Measurements from ENCODE around the gene SEMA4A. TPM values are rescaled to one million over a fixed set of nuclear protein-coding genes. Genes with fewer than 3 reads are reported as not detected.

The SEMA4A gene
- total RNA-seq, 1 donor from 2014 or later: 1.6 TPM

GRCh38 chr1:156121457-156121856, 31.9 kb upstream of the SEMA4A start:
- Mint-ChIP-seq H3K36me3 (ENCODE audit: low read depth) (peaks cover 6% of the 10 kb centered on the region), H3K4me1 (ENCODE audit: low read depth) (peaks cover 92% of the 10 kb centered on the region), H3K27me3 (ENCODE audit: low read depth) (no peaks in the 10 kb centered on the region), H3K9me3 (ENCODE audit: low read depth) (no peaks in the 10 kb centered on the region), H3K27ac (ENCODE audit: unreplicated experiment) (peak overlapping the region; percentile 96), H3K4me3 (ENCODE audit: unreplicated experiment) (peak overlapping the region; percentile 98)
- TF ChIP-seq CTCF (IDR thresholded peaks at IDR 0.05): no peak
- no peak for DNase-seq (ENCODE audit: low spot score)

GRCh38 chr1:156122086-156122485, 31.3 kb upstream of the SEMA4A start:
- H3K27ac Mint-ChIP-seq (ENCODE audit: unreplicated experiment): peak overlapping the region; percentile 98
- peaks cover 6% of the 10 kb centered on the region for H3K36me3 Mint-ChIP-seq (ENCODE audit: low read depth)
- no peaks in the 10 kb centered on the region for H3K27me3 Mint-ChIP-seq (ENCODE audit: low read depth)

GRCh38 chr1:156122519-156123355, 30.6 kb upstream of the SEMA4A start:
- peaks cover 98% of the 10 kb centered on the region for H3K4me1 Mint-ChIP-seq (ENCODE audit: low read depth)
- peak overlapping the region; percentile 98 for H3K27ac Mint-ChIP-seq (ENCODE audit: unreplicated experiment)
- H3K27me3 Mint-ChIP-seq (ENCODE audit: low read depth): no peaks in the 10 kb centered on the region
- no peak for TF ChIP-seq CTCF (IDR thresholded peaks at IDR 0.05)
- no peak for DNase-seq (ENCODE audit: low spot score)
- peaks cover 6% of the 10 kb centered on the region for H3K36me3 Mint-ChIP-seq (ENCODE audit: low read depth)
- H3K9me3 Mint-ChIP-seq (ENCODE audit: low read depth): no peaks in the 10 kb centered on the region
- H3K4me3 Mint-ChIP-seq (ENCODE audit: unreplicated experiment): peak overlapping the region; percentile 69

More at GRCh38 chr1:156122086-156122485, 31.3 kb upstream of the SEMA4A start:
- Mint-ChIP-seq H3K4me3 (ENCODE audit: unreplicated experiment) (peak overlapping the region; percentile 98), H3K9me3 (ENCODE audit: low read depth) (no peaks in the 10 kb centered on the region), H3K4me1 (ENCODE audit: low read depth) (peaks cover 95% of the 10 kb centered on the region)
- no peak for DNase-seq (ENCODE audit: low spot score)
- TF ChIP-seq CTCF (IDR thresholded peaks at IDR 0.05): no peak

GRCh38 chr1:156123356-156124196, 29.8 kb upstream of the SEMA4A start:
- Mint-ChIP-seq H3K4me3 (ENCODE audit: unreplicated experiment) (peak overlapping the region; percentile 69), H3K27me3 (ENCODE audit: low read depth) (no peaks in the 10 kb centered on the region), H3K9me3 (ENCODE audit: low read depth) (no peaks in the 10 kb centered on the region), H3K4me1 (ENCODE audit: low read depth) (peaks cover 98% of the 10 kb centered on the region), H3K27ac (ENCODE audit: unreplicated experiment) (peak overlapping the region; percentile 98), H3K36me3 (ENCODE audit: low read depth) (peaks cover 2% of the 10 kb centered on the region)
- TF ChIP-seq CTCF (IDR thresholded peaks at IDR 0.05): peak; percentile 75
- DNase-seq (ENCODE audit: low spot score): no peak

Data from chondrocyte (in vitro differentiated cells).